HG02938 (cell line): ENCODE data around the gene CHST5.
A peak's percentile ranks its signal among the peaks of the same experiment; 100 is the strongest.

Experiments
- ATAC-seq: cut with Tn5 transposase; IDR thresholded peaks from one replicate; pipeline ENCODE4 v1.9.1; 2021; ENCODE audit warnings: mild to moderate bottlenecking, moderate library complexity; ENCODE audit not compliant: unreplicated experiment

CHST5 gene

GRCh38 chr16:75535901-75536300, at the start of gene CHST5:
TSS of gene CHST5 (minus strand) at chr16:75536108. CDS start at chr16:75530384, 5,724 bp downstream.
- ATAC-seq, result no peak

DNA sequence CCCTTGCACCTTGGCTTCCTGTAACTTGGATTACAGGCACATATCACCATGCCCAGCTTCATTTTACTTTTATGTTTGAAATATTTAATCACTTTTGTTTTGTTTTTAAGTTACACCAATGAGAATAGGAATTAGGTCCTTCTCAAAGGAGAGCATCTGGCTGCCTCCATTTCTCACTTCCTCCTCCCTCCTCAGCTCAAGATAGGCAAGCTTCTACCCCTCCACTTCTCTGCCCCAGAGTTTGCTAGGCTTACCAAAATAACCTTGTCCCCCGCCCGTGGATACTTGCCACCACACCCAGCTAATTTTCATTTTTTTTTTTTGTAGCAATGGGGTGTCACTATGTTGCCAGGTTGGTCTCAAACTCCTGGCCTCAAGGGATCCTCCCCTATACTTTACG, 48.2 kb upstream of the CHST5 start:
- ATAC-seq, result no peak

- ATAC-seq, result no peak
Observed at GRCh38 chr16:75579281-75579834, 43.5 kb upstream of the CHST5 start.

DNA sequence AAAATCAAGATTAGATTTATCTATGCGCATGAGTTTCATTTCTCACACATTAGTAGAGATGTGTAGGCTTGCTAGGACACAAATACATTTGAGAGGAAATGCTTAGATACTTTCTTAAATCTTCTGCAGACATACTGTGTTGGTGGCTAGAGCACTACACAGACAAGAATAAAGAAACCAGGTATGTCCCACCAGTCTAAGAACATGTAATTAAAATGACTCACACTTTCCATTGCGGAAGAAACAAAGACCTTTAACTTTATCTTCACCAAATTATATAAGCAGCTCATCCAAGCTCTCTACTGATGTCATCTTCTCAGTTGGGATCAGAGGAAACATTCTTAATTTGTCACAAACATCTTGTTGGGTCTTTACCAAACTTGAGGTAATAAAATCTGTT, 42.8 kb upstream of the CHST5 start:
- ATAC-seq, result no peak

GRCh38 chr16:75578212-75578611, 42.3 kb upstream of the CHST5 start:
- ATAC-seq, result no peak

- ATAC-seq, result peak; percentile 56
Observed at GRCh38 chr16:75576384-75576811, 40.5 kb upstream of the CHST5 start.

GRCh38 chr16:75575958-75576357, 40.0 kb upstream of the CHST5 start:
- ATAC-seq, result no peak

GRCh38 chr16:75573955-75574354, 38.0 kb upstream of the CHST5 start:
- ATAC-seq, result no peak

DNA sequence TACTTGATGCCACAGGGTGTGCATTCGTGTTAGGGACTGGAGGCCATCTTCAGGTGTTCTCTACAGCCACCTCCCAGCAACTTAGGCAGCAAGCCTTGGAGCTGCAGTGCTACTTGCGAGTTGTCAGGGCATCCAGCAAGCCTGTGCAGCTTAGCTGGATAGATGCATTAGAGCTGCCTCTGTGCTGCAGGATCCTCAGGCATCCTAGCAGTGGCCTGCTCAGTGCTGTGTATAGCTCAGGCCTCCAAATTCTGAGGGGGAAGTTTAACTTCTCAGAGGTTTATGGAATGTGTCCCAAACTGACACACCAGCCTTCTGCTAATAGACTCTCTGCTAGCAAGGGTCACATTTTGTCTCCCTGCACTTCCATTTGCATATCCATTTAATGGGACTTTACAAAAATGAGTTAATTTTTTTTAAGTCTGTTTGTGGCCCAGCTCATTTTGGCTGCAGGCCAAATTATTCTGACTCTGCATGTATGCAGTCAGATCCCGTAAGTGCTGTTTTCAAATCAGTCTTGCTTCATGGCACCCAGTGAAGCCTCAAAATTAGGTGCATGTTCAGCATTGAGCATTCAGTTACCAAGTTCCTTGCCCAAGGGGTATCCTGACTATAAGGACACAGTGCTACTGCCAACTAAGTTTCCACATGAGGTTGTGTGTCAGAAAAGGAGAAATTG, 37.1 kb upstream of the CHST5 start:
- no peak for ATAC-seq

GRCh38 chr16:75570396-75571065, 34.6 kb upstream of the CHST5 start:
- ATAC-seq, result no peak

DNA sequence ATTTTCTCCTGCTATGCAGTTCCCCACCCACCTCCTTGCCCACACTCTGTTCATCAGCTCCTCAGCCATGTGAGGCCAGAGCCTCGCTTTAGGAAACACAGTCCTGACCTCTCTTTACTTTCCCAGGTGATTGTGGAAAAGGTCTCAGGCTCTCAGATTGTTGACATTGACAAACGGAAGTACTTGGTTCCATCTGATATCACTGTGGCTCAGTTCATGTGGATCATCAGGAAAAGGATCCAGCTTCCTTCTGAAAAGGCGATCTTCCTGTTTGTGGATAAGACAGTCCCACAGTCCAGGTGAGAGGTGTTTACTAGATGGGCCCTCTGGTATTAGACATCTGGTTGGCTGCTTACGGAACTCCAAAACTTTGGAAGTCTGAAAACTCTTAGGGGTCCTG, 32.0 kb upstream of the CHST5 start:
- no peak for ATAC-seq

- peak; percentile 5 for ATAC-seq
Observed at GRCh38 chr16:75566758-75567255, 30.9 kb upstream of the CHST5 start.

GRCh38 chr16:75566040-75566757, 30.3 kb upstream of the CHST5 start, which contains the start of gene GABARAPL2:
TSS of gene GABARAPL2 (plus strand) at chr16:75566379. CDS start at chr16:75566487, 108 bp downstream.
- ATAC-seq, result peak; percentile 63

DNA sequence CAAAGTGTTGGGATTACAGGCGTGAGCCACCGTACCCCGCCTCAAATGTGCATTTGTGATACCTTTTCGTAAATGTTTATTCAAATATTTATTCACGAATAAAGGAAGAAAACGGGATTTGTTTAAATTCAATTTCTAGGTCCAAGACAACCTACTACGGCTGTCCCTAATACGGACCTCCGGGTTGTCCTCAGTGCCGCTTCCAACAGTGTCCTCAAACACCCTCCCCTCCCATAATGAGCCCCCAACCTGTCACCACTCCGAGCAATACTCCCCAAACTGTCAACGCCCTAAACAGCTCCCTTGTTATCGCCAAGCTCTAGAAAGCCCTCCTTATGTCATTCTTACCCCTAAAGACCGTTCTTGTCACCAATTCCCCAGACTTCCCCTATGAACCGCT, 29.7 kb upstream of the CHST5 start:
- ATAC-seq, result no peak

- ATAC-seq, result no peak
Observed at GRCh38 chr16:75559564-75560372, 23.9 kb upstream of the CHST5 start.

DNA sequence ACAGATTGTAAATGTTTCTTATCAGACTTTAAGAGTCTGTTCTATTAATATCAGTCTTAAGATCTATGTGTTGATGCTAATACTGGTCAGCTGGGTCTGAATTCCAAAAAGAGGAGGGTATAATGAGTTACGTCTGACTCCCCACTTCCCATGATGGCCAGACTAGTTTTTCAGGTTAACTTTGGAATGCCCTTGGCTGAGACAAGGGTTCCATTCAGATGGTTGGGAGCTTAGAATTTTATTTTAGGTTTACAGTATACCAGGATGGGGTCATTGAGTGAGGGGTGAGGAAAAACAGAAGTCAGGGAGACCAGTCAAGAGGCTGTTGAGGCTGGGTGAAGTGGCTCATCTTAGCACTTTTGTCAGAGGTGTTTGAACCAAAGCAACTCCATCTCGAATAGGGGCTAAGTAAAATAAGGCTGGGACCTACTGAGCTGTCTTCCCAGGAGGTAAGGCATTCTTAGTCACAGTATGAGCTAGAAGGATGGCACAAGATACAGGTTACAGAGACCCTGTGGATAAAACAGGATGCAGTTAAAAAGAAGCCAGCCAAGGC, 23.0 kb upstream of the CHST5 start:
- no peak for ATAC-seq

DNA sequence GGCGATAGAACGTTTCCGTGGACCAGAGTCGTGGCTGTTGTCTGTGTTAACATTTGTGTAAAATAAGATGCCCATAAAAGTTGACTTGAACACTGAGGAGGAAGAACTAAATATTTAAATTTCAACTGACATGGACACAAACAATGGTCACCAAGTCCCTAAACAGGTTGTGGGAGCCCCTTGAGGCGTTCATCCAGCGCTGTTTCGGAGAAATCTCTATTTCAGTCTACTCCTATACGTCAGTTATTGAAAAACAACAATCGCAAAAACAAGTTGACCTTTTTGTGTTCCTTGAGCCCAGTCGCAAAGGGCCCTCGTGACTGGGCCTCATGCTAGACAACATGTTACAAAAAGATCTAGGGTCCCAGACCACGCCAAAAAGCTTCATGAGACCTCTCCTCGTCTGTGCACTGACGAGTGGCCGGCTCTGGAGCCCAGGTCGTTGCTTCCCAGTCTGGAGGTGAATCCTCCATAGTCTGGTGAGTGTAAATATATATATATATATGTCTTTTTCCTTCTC, 20.6 kb upstream of the CHST5 start:
- no peak for ATAC-seq

- ATAC-seq, result peak; percentile 95
Observed at GRCh38 chr16:75555707-75556430, 20.0 kb upstream of the CHST5 start, which contains the start of gene TMEM231. TSS of gene TMEM231 (minus strand) at chr16:75556252. CDS start at chr16:75556209, 43 bp downstream.

DNA sequence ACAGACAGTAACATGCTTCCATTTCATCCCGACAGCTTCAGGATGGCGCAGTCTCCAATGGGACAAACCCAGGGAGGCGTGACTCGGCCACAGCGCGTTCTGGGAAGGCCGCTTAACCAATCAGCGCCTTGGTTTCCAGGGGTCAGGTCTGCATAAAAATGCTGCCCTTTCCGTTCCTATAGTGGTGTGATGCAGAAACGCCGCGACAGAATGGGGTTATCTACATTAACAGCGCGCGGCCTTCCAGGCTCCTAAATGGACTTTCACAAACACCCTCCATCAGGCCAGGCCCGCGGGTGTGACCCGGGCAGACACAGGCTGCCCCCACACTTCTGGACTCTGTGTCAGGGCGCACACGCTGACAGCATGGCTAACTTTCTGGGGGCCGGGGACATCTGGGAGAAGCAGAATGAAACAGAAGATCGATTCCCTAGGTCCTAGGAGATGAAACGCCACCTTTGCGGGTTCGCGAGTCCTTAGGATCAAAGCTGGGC, 19.4 kb upstream of the CHST5 start:
- peak; percentile 20 for ATAC-seq
